ENCODE data around the gene ESYT3.

Gene ESYT3

DNA sequence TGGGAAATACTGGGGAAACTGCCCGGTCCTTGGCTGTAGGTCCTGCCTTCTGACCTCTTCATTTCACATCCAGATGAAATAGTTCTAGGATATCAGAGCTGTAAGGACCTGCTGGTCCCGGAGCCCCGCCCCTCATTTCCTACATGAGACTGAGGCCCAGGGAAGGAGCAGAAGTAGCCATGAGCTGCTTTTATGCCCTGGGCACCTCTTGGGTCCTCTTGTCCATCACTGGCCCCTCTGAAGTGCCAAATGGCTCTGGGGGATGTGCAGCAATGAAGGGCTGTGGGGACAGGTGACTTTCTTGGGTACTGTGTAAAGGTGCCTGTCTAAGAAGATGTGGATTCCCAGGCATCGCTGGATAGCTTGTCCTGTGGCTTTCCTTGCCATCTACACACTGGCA is 40.3 kb upstream of the ESYT3 start:
- TF ChIP-seq, protein P1, sequence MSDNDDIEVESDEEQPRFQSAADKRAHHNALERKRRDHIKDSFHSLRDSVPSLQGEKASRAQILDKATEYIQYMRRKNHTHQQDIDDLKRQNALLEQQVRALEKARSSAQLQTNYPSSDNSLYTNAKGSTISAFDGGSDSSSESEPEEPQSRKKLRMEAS (IDR thresholded peaks at IDR 0.05; ENCODE audit: low read depth, low read length): no peak
- TF ChIP-seq MYC (IDR thresholded peaks at IDR 0.05; ENCODE audit: low read depth, low read length): no peak
- TF ChIP-seq, protein P2, sequence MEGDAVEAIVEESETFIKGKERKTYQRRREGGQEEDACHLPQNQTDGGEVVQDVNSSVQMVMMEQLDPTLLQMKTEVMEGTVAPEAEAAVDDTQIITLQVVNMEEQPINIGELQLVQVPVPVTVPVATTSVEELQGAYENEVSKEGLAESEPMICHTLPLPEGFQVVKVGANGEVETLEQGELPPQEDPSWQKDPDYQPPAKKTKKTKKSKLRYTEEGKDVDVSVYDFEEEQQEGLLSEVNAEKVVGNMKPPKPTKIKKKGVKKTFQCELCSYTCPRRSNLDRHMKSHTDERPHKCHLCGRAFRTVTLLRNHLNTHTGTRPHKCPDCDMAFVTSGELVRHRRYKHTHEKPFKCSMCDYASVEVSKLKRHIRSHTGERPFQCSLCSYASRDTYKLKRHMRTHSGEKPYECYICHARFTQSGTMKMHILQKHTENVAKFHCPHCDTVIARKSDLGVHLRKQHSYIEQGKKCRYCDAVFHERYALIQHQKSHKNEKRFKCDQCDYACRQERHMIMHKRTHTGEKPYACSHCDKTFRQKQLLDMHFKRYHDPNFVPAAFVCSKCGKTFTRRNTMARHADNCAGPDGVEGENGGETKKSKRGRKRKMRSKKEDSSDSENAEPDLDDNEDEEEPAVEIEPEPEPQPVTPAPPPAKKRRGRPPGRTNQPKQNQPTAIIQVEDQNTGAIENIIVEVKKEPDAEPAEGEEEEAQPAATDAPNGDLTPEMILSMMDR (IDR thresholded peaks at IDR 0.05; ENCODE audit: low read depth, low read length): no peak
- TF ChIP-seq POLR2A (IDR thresholded peaks at IDR 0.05; ENCODE audit: extremely low read depth, insufficient read length): no peak
- no peak overlapping the region for H3K4me3 ChIP-seq (ENCODE audit: low read depth, low read length)
- no peak for DNase-seq (ENCODE audit: low read depth)

DNA sequence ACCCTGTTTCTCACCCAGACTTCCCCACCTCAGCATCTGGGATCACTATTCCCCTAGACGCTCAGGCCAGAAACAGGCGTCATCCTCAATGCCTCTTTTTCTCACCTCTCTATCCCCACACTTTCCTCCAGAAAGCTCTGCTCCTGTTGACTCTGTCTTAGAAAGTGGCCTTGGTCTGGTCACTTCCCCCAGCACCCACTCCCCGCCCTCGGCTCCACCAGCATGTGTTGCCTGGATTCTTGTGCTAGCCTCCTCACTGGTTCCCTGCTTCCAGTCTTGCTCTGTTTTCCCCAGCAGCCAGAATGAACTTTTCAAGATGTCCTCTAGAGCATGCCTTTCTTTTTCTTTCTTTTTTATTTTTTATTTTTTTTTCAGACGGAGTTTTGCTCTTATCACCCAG is 39.7 kb upstream of the ESYT3 start:
- TF ChIP-seq POLR2A (IDR thresholded peaks at IDR 0.05; ENCODE audit: extremely low read depth, insufficient read length) (no peak), MYC (IDR thresholded peaks at IDR 0.05; ENCODE audit: low read depth, low read length) (no peak)
- TF ChIP-seq, protein P2 (IDR thresholded peaks at IDR 0.05; ENCODE audit: low read depth, low read length): no peak
- TF ChIP-seq, protein P1 (IDR thresholded peaks at IDR 0.05; ENCODE audit: low read depth, low read length): no peak
- H3K4me3 ChIP-seq (ENCODE audit: low read depth, low read length): no peak overlapping the region
- DNase-seq (ENCODE audit: low read depth): no peak

DNA sequence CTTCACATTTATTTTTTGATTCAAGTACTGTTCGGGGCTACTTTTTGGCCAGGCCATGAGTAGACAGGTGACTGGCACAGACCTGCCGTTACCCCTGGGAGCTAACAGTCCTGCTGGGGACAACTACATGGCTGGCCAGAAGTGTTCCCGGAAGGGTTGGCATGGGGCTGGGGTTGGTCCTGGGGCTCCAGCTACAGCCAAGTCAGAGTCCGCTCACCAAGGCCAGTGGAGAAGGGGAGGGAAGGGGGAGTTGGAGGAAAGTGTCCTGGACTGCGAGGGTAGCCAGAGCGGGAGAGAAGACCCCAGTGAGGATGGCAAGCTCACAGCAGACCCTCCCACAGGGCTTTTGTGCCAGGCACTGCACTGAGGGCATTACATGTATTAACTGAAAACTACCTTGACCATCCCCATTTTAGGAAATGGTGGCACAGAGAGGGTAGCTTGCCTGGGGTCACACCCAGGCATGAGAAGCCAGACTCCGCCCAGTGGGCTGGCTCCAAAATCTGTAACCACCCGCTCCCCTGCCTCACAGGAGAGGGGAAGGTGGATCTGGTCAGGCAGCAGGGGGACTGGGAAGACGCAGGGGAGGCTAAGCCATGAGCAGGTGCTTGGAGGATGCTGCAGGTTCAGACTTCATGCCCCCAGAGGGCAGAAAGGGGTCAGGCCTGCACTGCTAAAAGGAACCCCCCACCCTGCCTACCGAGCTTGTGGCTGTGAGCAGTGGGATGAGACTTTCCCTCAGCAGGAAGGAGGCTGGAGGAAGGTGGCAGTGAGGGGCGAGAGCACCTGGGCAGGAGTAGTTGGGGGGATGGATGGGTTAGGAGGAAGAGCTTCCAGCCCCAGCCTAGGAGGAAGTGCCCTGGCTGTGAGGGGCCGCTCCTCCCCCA is 38.3 kb upstream of the ESYT3 start:
- no peak overlapping the region for H3K4me3 ChIP-seq (ENCODE audit: low read depth, low read length)
- no peak for DNase-seq (ENCODE audit: low read depth)
- TF ChIP-seq POLR2A (IDR thresholded peaks at IDR 0.05; ENCODE audit: extremely low read depth, insufficient read length) (no peak), MYC (IDR thresholded peaks at IDR 0.05; ENCODE audit: low read depth, low read length) (no peak)
- TF ChIP-seq, protein P2 (IDR thresholded peaks at IDR 0.05; ENCODE audit: low read depth, low read length): no peak

DNA sequence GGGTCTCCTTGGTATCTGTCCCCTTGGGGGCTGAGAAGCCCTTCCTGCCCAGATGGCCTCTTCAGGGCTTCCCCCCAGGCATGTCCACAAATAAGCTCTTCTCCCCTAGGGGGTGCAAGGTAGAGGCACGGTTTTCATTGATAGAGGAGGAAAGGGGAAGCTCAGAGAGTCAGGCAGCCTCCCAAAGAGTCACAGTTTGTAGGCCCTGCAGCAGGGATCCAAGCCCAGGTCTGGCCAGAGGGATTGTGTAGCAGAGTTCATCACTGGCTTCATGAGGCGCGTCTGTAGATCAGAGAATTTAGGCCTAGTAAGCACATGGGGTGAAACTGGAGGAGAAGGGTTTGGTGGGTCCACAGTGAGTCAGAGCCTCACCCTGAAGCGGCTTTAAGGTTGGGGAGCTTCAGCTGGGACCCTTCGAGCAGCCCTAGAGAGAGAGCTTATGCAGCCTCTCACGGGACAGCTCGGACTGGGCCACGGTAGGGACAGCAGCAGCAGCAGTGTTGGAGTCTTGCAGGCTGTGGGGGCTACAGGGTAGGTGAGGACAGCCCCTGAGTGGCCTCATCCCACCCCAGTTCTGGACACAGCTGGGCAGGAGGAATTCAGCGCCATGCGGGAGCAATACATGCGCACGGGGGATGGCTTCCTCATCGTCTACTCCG is 37.5 kb upstream of the ESYT3 start:
- TF ChIP-seq, protein P1 (IDR thresholded peaks at IDR 0.05; ENCODE audit: low read depth, low read length): no peak
- TF ChIP-seq MYC (IDR thresholded peaks at IDR 0.05; ENCODE audit: low read depth, low read length) (no peak), POLR2A (IDR thresholded peaks at IDR 0.05; ENCODE audit: extremely low read depth, insufficient read length) (no peak)
- TF ChIP-seq, protein P2 (IDR thresholded peaks at IDR 0.05; ENCODE audit: low read depth, low read length): peak; percentile 25
- no peak overlapping the region for H3K4me3 ChIP-seq (ENCODE audit: low read depth, low read length)
- DNase-seq (ENCODE audit: low read depth): peak; percentile 71

DNA sequence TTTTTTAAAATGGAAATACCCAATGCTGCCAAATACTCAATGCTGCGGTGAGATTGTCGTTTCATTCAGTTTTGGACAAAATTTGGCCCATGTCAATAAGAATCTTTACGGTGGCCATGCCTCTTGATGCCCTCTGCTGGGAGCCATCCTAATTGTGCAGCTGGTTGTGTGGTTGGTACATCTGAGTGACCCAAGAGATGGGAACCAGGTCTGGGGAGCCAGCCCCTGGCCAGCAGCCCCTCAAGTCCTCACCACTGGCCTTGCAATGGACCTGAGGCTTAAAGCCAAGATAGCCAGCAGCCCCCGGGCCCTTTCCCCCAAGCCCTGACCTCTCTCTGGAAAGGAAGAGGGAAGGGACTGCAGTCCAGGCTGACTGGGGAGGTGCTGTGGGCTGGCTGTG is 36.4 kb upstream of the ESYT3 start:
- no peak for TF ChIP-seq MYC (IDR thresholded peaks at IDR 0.05; ENCODE audit: low read depth, low read length)
- TF ChIP-seq POLR2A (IDR thresholded peaks at IDR 0.05; ENCODE audit: extremely low read depth, insufficient read length): no peak
- TF ChIP-seq, protein P1 (IDR thresholded peaks at IDR 0.05; ENCODE audit: low read depth, low read length): no peak
- TF ChIP-seq, protein P2 (IDR thresholded peaks at IDR 0.05; ENCODE audit: low read depth, low read length): no peak
- H3K4me3 ChIP-seq (ENCODE audit: low read depth, low read length): no peak overlapping the region
- DNase-seq (ENCODE audit: low read depth): no peak
